ENCODE data around the gene LIPJ.

Gene LIPJ

GRCh38 chr10:88618496-88618895, 31.9 kb downstream of the LIPJ start:
- Histone ChIP-seq H3K9ac (ENCODE audit: low read length) (no peak overlapping the region), H3K36me3 (ENCODE audit: insufficient read depth, low read length) (no peaks in the 10 kb centered on the region), H3K9me2 (ENCODE audit: low read depth, low read length) (no peaks in the 10 kb centered on the region), H3F3A (ENCODE audit: insufficient read depth, low read length) (no peaks in the 10 kb centered on the region), H3K27ac (ENCODE audit: low read depth, low read length, poor library complexity, severe bottlenecking) (no peak overlapping the region), H3K9me3 (ENCODE audit: low read length) (no peaks in the 10 kb centered on the region), H3K4me1 (ENCODE audit: insufficient read depth, low read length, severe bottlenecking) (no peaks in the 10 kb centered on the region), H3K4me2 (ENCODE audit: low read length) (no peak overlapping the region), H3K79me2 (ENCODE audit: insufficient read depth, low read length) (no peaks in the 10 kb centered on the region), H2AFZ (ENCODE audit: low read length) (no peak overlapping the region), H4K20me1 (ENCODE audit: insufficient read depth, low read length) (no peaks in the 10 kb centered on the region), H3K27me3 (ENCODE audit: insufficient read depth, low read length) (no peaks in the 10 kb centered on the region), H3K4me3 (ENCODE audit: low read depth, low read length, poor library complexity, severe bottlenecking) (no peak overlapping the region)
- TF ChIP-seq CTCF (IDR thresholded peaks at IDR 0.05; ENCODE audit: low read length) (no peak), EZH2 (IDR thresholded peaks at IDR 0.05; ENCODE audit: borderline replicate concordance, low read length) (no peak)

GRCh38 chr10:88620441-88620840, 33.9 kb downstream of the LIPJ start:
- no peak overlapping the region for H3K27ac ChIP-seq (ENCODE audit: low read depth, low read length, poor library complexity, severe bottlenecking)
- no peak overlapping the region for H3K4me3 ChIP-seq (ENCODE audit: low read depth, low read length, poor library complexity, severe bottlenecking)
- no peaks in the 10 kb centered on the region for H3K9me3 ChIP-seq (ENCODE audit: low read length)
- no peaks in the 10 kb centered on the region for H3K4me1 ChIP-seq (ENCODE audit: insufficient read depth, low read length, severe bottlenecking)
- TF ChIP-seq EZH2 (IDR thresholded peaks at IDR 0.05; ENCODE audit: borderline replicate concordance, low read length) = no peak
- TF ChIP-seq CTCF (IDR thresholded peaks at IDR 0.05; ENCODE audit: low read length) = no peak
- H2AFZ ChIP-seq (ENCODE audit: low read length) = no peak overlapping the region
- no peaks in the 10 kb centered on the region for H4K20me1 ChIP-seq (ENCODE audit: insufficient read depth, low read length)
- H3K9ac ChIP-seq (ENCODE audit: low read length) = no peak overlapping the region
- no peaks in the 10 kb centered on the region for H3F3A ChIP-seq (ENCODE audit: insufficient read depth, low read length)
- no peaks in the 10 kb centered on the region for H3K36me3 ChIP-seq (ENCODE audit: insufficient read depth, low read length)
- H3K27me3 ChIP-seq (ENCODE audit: insufficient read depth, low read length) = no peaks in the 10 kb centered on the region
- H3K79me2 ChIP-seq (ENCODE audit: insufficient read depth, low read length) = no peaks in the 10 kb centered on the region
- H3K9me2 ChIP-seq (ENCODE audit: low read depth, low read length) = no peaks in the 10 kb centered on the region
- H3K4me2 ChIP-seq (ENCODE audit: low read length) = no peak overlapping the region

GRCh38 chr10:88623835-88624234, 37.3 kb downstream of the LIPJ start:
- H4K20me1 ChIP-seq (ENCODE audit: insufficient read depth, low read length) = no peaks in the 10 kb centered on the region
- no peaks in the 10 kb centered on the region for H3K36me3 ChIP-seq (ENCODE audit: insufficient read depth, low read length)
- no peaks in the 10 kb centered on the region for H3K9me3 ChIP-seq (ENCODE audit: low read length)
- no peak overlapping the region for H2AFZ ChIP-seq (ENCODE audit: low read length)
- no peak overlapping the region for H3K4me3 ChIP-seq (ENCODE audit: low read depth, low read length, poor library complexity, severe bottlenecking)
- no peaks in the 10 kb centered on the region for H3K9me2 ChIP-seq (ENCODE audit: low read depth, low read length)
- no peaks in the 10 kb centered on the region for H3F3A ChIP-seq (ENCODE audit: insufficient read depth, low read length)
- TF ChIP-seq EZH2 (IDR thresholded peaks at IDR 0.05; ENCODE audit: borderline replicate concordance, low read length) (no peak), CTCF (IDR thresholded peaks at IDR 0.05; ENCODE audit: low read length) (no peak)
- H3K4me2 ChIP-seq (ENCODE audit: low read length) = no peak overlapping the region
- H3K27ac ChIP-seq (ENCODE audit: low read depth, low read length, poor library complexity, severe bottlenecking) = no peak overlapping the region
- no peak overlapping the region for H3K9ac ChIP-seq (ENCODE audit: low read length)
- H3K27me3 ChIP-seq (ENCODE audit: insufficient read depth, low read length) = no peaks in the 10 kb centered on the region
- H3K79me2 ChIP-seq (ENCODE audit: insufficient read depth, low read length) = no peaks in the 10 kb centered on the region
- H3K4me1 ChIP-seq (ENCODE audit: insufficient read depth, low read length, severe bottlenecking) = no peaks in the 10 kb centered on the region
